Inferior parietal cortex (tissue), 1 donor: Measurements from ENCODE around the gene USP32.

Experiments
- DNase-seq: peaks from one replicate; pipeline ENCODE4 v3.0.0-alpha.2; 2016; ENCODE audit errors: extremely low spot score

USP32 gene

DNA sequence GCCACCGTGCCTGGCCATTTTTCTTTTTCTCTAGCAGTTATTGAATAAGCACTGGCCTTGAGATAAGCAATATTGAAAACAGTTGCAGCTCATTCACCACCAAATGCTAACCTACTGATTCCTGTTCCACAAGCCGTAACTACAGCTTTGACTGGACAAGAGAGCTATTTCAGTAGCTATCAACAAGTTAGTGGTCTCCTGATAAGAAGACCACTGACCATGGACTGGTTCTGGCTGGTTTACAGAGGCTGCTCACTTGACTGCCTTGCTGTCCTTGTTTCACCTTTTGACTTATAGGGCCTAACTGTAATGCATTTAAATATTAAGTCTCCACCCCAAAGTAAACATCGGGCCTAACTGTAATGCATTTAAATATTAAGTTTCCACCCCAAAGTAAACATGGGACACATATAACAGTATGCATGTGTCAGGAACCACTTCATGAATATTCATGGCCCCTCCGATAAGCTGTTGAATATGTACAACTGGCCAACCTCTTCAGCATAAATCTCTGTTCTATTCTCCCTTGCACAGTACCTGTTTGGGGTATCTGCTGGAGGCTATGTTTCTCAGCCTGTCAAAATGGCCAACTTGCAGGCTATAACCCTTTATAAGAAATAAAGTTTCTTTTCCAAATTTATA is 94.1 kb downstream of the USP32 start:
- DNase-seq: no peak

DNA sequence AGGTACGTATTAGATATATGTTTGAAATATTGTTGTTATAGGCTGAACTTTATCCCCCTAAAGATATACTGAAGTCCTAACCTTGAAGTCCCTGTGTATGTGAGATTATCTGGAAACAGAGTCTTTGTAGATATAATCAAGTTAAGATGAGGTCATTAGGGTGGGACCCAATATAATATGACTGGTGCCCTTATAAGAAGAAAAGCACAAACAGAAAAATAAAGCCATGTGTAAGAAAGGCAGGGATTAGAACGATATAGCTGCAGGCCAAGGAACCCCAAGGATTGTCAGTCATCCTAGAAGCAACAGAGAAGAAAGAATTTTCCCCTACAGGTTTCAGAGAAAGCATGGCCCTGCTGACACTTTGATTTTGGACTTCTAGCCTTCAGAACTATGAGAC is 95.8 kb downstream of the USP32 start:
- DNase-seq: no peak

DNA sequence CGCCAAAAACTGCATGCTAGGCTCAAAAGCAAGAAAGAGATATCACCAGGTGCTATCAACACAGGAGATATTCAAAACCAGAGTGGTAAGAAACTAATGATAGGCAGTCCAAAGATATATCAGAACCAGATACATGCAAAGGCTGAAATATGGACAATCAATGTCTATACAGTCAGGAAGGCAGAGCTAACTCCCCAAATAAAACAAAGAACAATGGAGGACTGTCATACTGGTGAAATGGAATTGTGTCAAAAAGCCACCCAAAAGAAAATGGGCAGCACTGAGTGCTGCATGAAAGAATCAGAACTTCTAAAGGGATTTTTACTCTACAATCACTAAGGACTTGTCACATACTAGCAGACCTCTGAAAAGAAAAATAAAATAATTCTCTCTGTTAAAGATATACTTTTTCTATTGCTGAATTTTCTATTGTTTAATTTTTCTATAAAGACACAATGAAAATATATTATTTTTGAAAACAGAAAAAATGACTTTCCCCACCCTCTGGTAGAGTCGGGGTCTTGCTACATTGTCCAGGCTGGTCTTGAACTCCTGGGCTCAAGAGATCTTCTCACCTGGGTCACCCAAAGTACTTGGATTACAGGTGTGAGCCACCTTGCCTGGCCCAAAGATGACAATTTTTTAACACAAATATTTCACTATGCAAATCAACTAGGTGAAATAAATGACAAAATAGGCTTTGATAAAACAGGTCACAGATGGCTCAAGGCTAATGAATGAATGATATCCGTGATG is 98.2 kb downstream of the USP32 start:
- DNase-seq: peak; percentile 44

DNA sequence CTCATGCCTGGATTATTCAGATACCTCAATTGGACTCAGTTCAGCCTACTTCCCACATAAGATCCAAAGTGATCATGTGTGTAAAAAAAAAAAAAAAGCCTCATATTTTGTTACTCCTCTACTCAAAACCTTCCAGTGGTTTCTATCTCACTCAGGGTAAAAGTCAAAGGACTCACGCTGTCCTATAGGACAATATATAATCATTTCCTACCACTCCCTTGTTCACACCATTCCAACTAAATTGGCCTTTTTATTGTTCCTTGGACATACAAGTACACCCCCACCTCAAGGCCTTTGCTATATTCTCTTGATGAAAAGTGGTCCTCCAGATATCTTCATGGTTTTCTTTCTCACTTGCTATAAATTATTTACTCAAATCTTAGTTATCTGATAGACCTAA is 99.2 kb downstream of the USP32 start:
- DNase-seq: no peak

DNA sequence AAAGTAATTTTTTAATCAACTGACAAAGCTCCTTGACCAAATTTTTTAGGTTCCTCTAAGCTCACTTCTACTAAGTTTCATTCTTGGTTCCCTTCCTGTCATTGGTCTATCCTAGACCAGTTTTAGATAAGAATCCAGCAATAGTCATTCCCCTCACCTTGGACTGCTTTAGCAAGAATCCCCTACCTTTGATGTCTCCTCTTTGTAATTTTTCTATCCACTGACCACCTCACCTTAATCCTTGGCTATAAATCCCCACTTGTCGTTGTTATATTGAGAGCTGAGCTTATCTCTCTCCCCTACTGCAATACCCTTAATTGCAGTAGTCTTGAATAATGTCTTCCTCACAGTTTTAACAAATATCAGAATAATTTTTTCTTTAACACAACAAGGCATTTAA is 107.2 kb downstream of the USP32 start:
- no peak for DNase-seq

DNA sequence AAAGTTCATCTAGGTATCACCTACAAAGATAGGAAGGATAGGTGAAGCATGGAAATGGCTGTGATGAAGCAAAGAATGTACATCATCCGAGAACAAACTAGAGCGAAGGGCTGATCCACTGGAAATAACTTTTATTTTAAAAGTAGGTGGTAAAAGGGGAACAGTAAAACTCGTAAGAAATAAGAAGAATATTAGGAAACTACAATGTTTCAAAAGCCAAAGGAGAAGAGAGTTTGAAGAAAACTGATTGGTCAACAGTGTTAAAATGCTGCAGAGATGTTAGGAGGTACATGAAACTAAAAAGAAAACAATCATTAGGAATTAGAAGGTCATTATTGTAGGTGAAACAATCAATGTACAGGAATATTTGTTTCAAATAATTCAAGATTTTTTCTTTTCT is 108.1 kb downstream of the USP32 start:
- DNase-seq: no peak

DNA sequence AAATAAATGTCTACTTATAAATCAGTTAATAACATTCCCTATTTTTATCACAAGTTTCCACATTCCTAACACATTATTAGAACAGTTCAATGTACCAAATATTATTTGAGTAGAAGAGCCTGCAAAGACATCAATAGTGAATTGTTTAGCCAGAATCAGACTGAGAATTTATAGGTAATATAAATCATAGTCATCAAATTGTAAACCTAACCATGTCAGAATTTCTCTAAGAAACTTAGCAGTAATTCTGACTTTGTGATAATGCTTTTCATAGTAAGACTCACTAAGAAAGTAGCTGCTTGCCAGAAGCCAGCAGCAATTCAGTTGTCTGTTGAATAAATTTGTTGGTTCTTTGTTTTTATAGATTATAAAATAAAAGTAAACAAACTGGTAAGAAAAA is 111.3 kb downstream of the USP32 start:
- DNase-seq: no peak

DNA sequence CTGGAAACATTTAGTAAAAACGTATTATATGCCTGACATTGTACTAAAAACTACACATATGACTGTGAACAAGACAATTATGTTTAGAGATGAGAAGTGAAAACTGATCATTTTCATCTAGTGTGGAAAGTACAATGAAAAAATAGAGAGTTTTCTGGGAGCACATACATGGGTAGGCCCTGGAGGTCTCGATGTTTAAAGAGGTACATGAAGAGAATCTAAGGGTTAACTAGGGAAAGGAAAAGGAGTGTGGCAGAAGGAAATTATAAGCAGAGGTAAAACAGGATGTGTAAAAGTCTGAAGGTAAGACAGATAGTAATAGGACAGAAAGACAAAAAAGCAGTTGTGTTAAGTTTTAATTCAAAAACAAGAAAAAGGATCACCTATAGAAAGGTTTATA is 113.7 kb downstream of the USP32 start:
- DNase-seq: no peak

DNA sequence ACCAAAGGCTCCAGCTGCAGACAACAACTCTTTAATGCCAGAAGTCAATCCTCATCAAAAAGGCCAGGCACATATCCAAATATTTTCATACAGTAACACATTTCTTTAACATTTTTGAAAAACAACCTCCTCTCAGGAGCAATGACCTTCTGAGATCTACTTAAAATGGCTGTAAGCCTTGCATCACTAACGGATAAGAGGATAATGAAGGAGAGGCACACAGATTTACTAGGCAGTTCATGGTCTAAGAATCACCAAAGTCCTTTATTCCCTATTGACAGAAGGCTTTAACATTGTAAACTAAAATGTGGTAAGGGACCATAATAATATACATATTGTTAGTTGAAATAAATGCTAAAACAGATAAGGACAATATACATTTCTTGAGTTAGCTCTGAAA is 114.7 kb downstream of the USP32 start:
- no peak for DNase-seq

DNA sequence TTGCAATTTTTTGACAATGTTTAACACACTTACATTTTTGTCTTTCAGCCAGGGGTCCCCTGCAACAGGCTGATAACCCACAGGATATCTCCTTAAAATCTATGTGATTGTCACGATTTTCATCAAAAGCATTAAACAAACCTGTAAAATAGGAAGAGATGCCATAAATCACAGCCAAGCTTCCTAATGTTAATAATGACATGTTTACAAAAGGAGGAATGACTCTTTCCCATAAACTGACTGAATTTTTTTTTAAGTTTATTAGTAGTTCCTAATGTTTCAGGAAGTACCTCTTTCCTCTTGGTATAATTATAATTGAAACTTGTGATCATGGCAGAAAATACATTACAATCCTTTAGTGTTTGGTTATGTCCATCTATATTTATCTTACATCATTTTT is 122.5 kb downstream of the USP32 start:
- DNase-seq: no peak

DNA sequence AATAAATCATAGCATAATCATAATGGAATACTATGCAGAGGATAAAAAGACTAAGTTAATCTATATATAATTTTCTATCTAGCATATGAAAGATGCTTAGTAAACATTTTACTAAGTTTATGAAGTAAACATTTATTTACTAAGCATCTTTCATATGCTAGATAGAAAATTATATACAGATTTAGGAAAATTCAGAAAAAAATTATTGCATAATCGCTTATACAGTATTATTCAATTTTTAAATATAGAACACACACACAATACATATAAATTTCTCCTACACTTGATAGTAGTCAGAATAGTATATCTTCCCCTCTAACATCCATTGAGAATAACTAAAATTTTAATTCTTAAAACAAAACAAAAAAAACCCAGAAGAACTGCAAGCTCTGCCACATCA is 131.4 kb downstream of the USP32 start:
- no peak for DNase-seq

DNA sequence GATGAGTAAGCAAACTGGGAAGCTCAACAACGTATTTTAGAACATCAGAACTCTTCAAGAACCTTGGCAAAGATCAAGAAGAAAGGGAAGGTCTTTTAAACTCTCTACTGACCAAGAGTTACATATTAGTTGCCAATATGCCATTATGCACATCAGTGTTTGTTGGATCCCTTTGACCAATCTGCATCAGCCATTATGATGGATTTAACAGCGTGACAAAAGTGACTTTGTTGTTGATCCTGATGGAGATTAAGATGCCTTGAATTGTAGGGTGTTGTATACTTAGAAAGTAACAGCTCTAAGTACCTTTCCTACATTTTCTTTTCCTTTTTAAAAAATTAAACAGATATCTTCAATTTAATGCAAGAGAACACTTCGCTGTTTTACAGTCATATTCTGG is 133.6 kb downstream of the USP32 start:
- DNase-seq: no peak

DNA sequence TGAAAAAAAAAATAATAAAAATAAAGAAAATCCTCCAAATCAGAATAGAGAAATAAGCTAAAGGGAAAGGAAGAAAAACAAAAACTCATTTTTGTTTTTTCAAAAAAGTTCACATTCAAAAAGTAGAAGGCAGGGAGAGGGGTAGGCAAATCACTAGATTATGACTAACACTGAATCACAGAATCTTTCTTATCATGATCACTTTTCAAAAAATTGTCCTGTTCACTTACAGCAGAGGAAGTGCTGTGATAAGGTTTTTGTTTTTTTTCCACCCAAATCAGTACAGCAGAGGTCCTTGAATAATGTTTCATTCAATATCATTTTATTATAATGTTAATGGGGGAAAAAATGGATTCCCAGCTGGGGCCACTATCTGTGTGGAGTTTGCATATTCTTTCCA is 135.8 kb downstream of the USP32 start:
- DNase-seq: no peak

DNA sequence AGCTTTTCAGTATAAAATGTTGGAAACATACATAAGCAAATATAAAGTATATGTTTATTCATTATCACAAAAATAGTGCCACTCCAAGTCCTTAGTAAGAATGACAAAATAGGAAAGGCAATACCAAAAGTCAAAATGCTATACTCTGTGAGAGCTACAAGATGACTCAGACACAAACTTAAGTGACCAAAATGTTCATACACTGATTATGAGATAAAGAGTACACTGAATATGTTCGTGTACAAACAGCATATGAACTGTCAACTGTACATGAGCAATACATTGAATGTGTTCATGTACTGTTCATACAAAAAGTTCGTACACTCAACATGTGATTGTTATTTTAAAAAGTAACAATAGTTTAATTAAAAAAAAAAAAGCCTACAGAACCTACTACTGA is 138.9 kb downstream of the USP32 start:
- no peak for DNase-seq

DNA sequence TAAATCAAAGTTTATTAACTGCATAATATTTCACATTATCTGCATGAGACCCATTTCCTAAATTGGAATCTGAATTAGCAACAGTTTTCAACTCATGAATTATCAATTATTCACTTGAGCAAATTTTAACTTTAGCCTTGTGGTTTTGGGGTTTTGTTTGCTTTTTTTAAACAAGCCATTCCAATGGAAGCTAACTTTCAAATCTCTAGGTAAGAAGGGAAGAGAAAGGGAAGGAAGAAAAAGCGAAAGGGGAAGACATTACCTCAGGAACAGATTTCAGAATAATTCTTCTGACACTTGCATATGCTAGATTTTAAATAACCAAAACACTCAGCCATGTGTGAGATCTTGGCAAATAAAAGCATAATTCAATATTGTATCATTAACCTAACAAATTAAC is 139.5 kb downstream of the USP32 start:
- DNase-seq: no peak

DNA sequence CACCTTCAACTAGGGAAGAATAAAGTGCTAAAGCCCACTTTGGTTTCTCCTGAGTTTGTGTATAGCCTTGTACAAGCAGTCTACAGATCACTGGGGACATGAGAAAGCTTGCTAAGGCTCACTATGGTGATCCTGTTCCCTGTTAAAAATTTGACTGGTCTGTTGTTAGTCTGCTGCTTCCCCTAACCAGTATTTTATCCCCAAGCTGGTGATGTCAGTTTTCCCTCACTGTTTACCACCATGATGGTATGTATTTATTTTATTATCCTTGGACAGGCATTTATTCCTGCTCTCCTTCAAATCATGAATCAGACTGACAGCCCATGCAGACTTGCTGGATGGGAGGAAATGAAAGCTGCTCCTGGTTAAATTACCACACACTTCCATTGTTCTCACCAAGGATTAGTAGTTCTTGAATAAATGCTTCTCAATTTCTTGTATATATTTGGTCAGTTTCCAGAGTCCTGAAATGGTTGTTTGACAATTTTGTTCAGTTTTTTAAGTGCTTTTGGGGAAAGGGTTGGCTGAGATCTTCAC is 142.6 kb downstream of the USP32 start:
- DNase-seq: no peak

DNA sequence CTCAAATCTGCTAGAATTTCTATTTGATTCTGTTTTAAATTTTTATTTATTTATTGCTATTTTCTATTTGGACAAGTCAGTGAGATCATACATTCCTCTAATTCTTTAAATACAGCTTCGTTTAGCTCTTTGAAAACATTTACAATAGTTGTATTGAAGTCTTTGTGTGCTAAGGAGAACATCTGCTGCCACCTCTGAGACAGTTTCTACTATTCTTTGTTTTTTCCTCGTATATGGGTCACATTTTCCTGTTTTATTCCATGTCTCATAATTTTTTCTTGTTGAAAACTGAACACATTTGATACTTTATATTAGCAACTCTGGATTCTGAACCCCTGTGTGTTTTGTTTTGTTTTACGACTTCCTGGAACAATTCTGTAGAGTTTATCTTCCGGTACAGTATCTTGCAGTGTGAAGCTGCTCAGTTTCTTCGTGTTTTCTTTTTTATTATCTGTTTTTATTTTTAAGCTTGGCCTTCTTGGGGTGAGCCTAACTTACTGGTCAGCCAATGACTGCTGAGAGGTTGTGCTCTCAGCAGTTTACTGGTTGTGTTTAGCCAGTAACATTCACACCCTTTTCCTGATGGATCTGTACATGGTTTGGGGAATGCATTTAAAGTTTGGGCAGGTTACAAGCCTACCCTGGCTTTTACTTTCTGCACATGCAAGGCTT is 143.2 kb downstream of the USP32 start:
- peak; percentile 13 for DNase-seq

DNA sequence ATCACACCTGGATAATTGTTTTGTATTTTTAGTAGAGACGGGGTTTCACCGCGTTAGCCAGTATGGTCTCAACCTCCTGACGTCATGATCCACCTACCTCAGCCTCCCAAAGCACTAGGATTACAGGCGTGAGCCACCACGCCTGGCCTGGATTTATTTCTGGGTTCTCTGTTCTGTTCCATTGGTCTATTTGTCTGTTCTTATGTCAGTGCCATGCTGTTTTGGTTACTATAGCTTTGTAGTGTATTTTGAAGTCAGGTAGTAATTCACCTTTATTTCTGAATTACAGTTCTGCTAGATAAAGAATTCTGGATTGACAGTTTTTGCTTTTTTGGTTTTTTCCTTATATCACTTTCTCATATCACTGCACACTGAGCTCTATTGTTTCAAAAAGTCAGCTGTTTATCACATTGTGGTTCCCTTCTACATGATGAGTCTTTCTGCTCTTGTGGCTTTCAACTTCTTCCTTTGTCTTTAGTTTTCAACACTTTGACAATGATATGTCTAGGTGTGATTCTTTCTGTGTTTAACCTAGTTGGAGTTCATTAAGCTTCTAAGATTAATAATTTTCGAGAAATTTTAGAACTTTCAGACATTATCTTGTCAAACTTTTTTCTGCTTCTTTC is 144.0 kb downstream of the USP32 start:
- no peak for DNase-seq

DNA sequence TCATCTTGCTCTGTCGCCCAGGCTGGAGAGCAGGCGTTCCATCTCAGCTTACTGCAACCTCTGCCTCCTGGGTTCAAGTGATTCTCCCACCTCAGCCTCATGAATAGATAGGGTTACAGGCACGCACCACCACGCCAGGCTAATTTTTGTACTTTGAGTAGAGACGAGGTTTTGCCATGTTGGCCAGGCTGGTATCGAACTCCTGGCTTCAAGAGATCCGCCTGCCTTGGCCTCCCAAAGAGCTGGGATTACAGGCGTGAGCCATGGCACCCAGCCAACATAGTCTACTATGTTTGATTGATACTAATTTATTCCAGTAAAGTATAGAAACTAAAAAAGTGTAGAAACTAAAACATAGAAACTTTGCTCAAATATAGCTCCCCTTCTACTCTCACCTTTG is 147.3 kb downstream of the USP32 start:
- no peak for DNase-seq

DNA sequence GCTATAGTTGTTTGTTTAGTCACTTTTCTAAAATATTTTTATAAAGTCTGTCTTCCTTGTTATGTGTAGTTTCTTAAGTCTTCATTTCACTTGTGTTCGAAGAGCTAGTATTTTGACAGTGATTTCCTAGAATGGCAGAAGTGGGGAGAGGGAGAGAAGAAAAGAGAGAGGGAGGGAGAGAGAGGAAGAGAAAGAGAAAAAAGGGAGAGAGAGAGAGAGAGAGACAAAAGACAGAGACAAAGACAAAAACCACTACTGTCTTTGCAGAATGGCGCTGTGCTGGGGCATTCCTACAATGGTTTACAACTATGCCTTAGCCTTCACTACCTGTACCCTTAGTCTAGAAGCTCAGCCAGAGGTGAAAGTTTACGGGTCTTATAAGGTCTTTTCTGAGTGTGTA is 151.6 kb downstream of the USP32 start:
- DNase-seq: no peak

DNA sequence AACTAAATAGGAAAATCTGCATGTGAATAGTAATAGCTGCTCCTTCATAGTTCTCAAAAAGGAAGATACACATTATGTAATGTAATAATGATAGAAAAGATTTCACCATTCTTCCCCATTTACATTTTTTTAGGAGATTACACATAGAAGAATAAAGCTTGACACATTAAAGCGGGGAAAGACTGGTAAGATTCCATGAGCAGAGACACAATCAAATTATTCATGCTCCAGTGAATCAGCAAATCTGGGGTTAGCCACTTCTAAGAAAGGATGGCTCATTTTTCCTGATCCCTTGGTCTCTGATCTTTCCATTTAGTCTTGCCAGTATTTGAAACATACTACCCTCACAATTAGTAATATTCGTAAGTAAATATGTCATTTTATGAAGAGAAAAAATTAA is 160.2 kb downstream of the USP32 start:
- peak; percentile 59 for DNase-seq

DNA sequence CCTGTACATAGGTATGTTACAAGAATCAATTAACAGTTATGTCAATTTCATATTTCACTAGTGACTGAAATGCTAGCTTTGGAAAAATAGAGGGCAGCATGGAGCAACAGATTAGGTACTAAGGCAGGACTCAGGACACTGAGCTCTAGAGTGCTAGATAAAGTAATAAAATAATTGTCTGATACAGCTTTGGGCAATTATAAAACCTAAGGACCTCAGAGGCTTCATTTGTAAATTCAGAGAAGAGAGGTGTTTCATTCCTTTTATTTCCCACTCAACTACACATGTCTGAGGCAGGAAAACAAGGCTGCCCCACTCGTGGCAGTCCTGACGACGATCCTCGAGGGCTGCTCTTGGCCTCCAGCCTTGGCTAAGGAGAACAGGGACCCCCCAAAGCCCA is 160.7 kb downstream of the USP32 start:
- peak; percentile 63 for DNase-seq

DNA sequence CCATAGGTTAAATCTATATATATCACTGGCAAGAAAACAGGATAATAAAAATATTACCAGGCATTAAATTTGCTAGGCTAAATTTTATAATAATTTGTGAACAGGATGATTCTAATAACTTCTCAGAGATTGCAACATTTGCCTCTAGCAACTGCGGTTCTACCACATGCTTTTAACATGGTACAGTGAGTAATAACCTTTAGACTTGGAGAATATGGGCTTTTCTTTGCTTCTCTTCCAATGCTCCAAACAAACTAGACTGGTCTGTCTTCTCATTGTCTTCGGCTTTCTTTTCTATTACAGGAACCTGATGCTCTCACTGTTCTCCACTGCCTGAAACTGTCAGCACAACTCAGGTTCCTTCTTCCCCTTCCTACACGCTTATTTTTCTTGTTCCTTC is 161.6 kb downstream of the USP32 start:
- DNase-seq: no peak
